GM13976 (cell line): ENCODE results near the gene SC5D.

Experiments
- DNase-seq: peaks from one replicate; pipeline ENCODE4 v3.0.0; 2012; ENCODE audit warnings: low spot score
- in situ Hi-C: fragments of 300-500 bp; cut with MboI; formaldehyde crosslinking; loops from one replicate; pipeline ENCODE4 v1.12.0; 2022; ENCODE audit warnings: low sequenced_read_pairs, mixed read lengths, inconsistent platforms; ENCODE audit not compliant: unreplicated experiment
- TF ChIP-seq, protein P1 (sequence below): IDR thresholded peaks from 2 replicates; pipeline ENCODE4 v1.5.1; 2012; ENCODE audit warnings: borderline replicate concordance, mild to moderate bottlenecking; ENCODE audit not compliant: insufficient read depth; ENCODE audit errors: extremely low read depth, missing control alignments, control extremely low read depth

Gene SC5D

DNA sequence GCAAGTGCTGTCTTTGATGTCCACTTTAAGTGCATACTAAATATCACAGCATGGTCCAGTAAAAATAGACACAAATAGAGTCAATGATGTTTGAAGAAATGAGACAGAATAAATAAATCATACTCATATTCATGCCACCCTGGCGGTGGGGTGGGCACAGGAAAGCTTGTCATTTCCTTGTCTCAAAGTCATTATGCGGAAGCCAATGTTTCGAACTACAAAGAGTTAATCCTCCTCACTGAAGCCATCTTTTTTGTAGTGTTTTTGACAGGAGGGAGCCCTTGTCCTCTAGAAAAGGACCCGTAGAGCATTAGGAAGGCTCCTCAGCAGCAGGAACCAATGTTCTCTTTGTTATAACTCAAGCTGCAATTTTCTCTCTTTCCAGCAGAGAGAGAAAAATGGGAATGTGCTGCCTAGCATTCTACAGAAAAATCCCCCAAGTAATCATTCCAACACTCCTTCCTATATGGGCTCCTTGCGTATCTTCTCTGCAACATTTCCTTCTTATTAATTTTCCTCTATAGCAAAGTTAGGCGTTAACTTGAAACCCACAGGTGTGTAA, 30.6 kb downstream of the SC5D start:
- no peak for DNase-seq
- TF ChIP-seq, protein P1, sequence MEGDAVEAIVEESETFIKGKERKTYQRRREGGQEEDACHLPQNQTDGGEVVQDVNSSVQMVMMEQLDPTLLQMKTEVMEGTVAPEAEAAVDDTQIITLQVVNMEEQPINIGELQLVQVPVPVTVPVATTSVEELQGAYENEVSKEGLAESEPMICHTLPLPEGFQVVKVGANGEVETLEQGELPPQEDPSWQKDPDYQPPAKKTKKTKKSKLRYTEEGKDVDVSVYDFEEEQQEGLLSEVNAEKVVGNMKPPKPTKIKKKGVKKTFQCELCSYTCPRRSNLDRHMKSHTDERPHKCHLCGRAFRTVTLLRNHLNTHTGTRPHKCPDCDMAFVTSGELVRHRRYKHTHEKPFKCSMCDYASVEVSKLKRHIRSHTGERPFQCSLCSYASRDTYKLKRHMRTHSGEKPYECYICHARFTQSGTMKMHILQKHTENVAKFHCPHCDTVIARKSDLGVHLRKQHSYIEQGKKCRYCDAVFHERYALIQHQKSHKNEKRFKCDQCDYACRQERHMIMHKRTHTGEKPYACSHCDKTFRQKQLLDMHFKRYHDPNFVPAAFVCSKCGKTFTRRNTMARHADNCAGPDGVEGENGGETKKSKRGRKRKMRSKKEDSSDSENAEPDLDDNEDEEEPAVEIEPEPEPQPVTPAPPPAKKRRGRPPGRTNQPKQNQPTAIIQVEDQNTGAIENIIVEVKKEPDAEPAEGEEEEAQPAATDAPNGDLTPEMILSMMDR, result no peak
- in situ Hi-C loops, result loop anchor here (5.0 kb wide), 1 partner anchor 269 kb away; no protein-coding TSS in a partner anchor

- TF ChIP-seq, protein P1, result no peak
- in situ Hi-C loops, result loop anchor here (5.0 kb wide), 1 partner anchor 101 kb away; no protein-coding TSS in a partner anchor
These were observed 33.7 kb downstream of the SC5D start for GRCh38 chr11:121326230-121326629.

DNA sequence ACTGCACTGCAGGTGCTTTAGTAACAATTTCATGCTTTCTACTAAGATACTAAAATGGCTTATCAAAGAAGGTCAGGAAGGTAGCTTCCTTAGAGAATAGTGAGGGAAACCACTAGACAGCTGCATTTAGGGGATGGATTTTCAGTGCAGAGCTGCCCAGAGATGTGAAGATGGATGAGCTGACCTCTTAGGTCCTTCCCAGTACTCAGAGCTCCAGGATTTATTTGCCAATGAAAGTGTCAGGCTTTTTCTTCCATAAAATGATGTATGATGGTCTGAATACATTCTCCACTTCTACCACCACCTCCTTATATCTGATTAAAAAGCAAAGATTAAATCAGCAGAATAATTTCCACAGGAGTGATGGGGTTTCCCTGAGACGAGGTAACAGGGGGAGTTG, 35.0 kb downstream of the SC5D start:
- in situ Hi-C loops, result loop anchor here (5.0 kb wide), 1 partner anchor 100 kb away; no protein-coding TSS in a partner anchor
- TF ChIP-seq, protein P1, result no peak
- DNase-seq, result no peak

More at GRCh38 chr11:121326230-121326629, 33.7 kb downstream of the SC5D start:
- no peak for DNase-seq

DNA sequence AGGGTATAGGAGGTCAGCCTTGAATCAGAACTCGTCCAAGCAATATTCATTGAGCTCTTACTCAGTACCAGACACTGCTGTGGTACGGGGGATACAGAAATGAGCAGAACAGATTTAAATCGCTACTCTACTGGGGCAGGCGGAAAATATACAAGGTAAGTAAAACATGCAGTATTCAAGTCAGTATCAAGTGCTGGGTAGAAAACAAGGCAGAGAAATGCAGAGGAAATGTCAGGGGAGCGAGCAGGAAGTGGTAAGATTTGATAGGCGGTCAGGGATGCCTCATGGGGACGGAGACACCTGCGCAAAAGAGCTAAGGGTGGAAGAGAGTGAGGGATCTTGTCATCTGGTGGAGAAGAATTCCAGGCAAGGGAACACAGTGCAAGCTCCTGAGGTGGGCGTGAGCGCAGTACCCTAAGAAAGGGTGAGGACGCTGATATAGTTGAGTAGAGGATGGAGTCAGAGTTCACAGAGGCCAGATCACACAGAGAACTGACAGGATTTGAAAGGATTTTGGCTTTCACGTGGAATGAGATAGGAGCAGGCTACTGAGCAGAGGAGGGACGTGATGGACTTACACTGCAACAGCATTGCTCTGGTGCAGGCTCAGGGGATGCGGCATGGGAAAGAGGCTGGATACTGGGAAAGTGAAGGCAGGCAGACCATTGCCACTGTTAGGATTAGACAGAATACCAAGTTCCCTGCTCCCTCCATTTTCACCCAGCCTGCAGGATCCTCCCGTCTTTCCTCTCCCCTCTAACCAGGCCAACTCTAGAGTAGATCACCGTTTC, 35.8 kb downstream of the SC5D start:
- TF ChIP-seq, protein P1, result no peak
- DNase-seq, result no peak
- in situ Hi-C loops, result loop anchor here (5.0 kb wide), 1 partner anchor 99 kb away; no protein-coding TSS in a partner anchor

GRCh38 chr11:121328967-121329679, 36.6 kb downstream of the SC5D start:
- TF ChIP-seq, protein P1, result no peak
- DNase-seq, result peak; percentile 34
- in situ Hi-C loops, result loop anchor here (5.0 kb wide), 1 partner anchor 98 kb away; no protein-coding TSS in a partner anchor

GRCh38 chr11:121329781-121330395, 37.3 kb downstream of the SC5D start:
- in situ Hi-C loops, result loop anchor here (5.0 kb wide), 1 partner anchor 97 kb away; no protein-coding TSS in a partner anchor
- DNase-seq, result no peak
- TF ChIP-seq, protein P1, result no peak
